HG03066 (cell line): ENCODE results near the gene IARS2.
"Not testable (repeated sequence)": the region's sequence is repeated elsewhere in the genome, so short reads cannot be mapped to it uniquely, and the experiment has no call there.

Experiments
- ATAC-seq: cut with Tn5 transposase; IDR thresholded peaks from one replicate; pipeline ENCODE4 v1.9.1; 2021; ENCODE audit warnings: low read depth; ENCODE audit not compliant: unreplicated experiment

The IARS2 gene

DNA sequence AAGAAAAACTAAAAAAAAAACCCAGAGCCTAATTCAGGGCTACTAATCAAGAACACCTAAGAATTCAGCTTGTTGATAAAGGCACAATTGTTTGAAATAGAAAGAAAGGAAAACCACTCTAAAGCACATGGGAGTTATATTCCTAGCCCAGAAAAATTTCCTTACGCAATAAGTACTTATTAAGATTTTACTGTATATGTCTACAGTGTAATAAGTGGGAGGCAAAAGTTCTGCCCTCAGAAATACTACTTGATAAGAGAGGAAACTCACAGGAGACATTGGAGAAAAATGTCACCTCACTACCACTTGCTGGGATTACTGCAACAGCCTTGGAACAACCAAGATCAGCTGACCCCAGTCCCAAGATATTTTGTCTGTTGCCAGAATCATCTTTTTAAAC is 66.1 kb downstream of the IARS2 start:
- ATAC-seq, result no peak

DNA sequence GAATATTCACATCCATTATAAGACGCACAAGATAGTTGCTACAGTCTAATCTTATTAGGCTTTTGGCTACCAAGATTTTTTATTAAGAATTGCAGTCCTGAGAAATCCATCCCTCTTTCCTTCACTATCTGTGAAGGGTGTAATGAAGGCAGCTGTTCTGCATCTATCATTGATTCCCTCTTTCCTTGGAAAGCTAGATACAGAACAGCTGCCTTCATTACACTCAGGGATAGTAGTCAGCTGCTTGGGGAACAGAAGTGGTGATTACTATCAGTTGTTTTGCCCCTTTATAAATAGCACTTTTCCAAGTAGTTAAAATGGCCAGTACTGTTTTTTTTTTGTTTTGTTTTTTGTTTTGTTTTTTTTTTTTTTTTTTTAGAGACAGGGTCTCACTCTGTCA is 70.2 kb downstream of the IARS2 start:
- ATAC-seq, result no peak

GRCh38 chr1:220164517-220164916 is 70.6 kb downstream of the IARS2 start:
- ATAC-seq, result no peak

GRCh38 chr1:220166853-220167252 is 72.9 kb downstream of the IARS2 start:
- no peak for ATAC-seq

- not testable (repeated sequence) for ATAC-seq
Measured at GRCh38 chr1:220169887-220170286, 76.0 kb downstream of the IARS2 start.

GRCh38 chr1:220170836-220171526 is 77.0 kb downstream of the IARS2 start:
- ATAC-seq, result no peak

- ATAC-seq, result no peak
Measured at GRCh38 chr1:220176540-220176939, 82.6 kb downstream of the IARS2 start.

- ATAC-seq, result no peak
Measured at GRCh38 chr1:220182111-220182510, 88.2 kb downstream of the IARS2 start.

- no peak for ATAC-seq
Measured at GRCh38 chr1:220182656-220183055, 88.7 kb downstream of the IARS2 start.

GRCh38 chr1:220184506-220184905 is 90.6 kb downstream of the IARS2 start:
- no peak for ATAC-seq

- ATAC-seq, result no peak
Measured at GRCh38 chr1:220186752-220187151, 92.8 kb downstream of the IARS2 start.

- ATAC-seq, result no peak
Measured at GRCh38 chr1:220188538-220188937, 94.6 kb downstream of the IARS2 start.

- ATAC-seq, result no peak
Measured at GRCh38 chr1:220189750-220190347, 95.9 kb downstream of the IARS2 start.

DNA sequence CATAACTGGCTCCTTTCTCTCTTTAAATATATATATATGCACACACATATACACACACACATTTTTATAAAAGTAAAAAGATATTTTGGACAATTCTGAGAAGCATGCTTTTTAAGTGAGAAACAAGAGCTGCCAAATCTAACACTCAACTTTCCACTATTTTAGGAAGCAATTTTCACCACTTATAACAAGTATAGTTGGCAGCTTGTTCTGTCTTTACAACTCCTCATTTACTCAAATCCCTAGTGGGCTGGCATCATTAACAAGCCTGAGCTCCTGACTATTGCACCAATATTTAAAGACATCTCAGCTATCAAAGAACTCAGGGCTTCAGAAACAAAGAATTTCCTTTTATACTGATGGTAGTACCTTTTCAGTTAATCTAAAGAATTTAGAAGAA is 101.8 kb downstream of the IARS2 start:
- no peak for ATAC-seq
